Measurements from ENCODE around the gene RAMP1. TPM values are rescaled to one million over a fixed set of nuclear protein-coding genes. Genes with fewer than 3 reads are reported as not detected.

RAMP1 gene
- total RNA-seq, 2 experiments from 2014 or later: 1.0 to 1.4 TPM

- no peak for DNase-seq
- no peak for TF ChIP-seq CTCF (IDR thresholded peaks at IDR 0.05)
- intact Hi-C loops (cut with micrococcal nuclease): no loop called here
- peaks cover 10% of the 10 kb centered on the region for H3K4me1 Mint-ChIP-seq (ENCODE audit: low read depth)
- H3K9me3 Mint-ChIP-seq: no peaks in the 10 kb centered on the region
- H3K27me3 Mint-ChIP-seq: peaks cover 38% of the 10 kb centered on the region
- CTCF ChIA-PET: no interaction called here
- POLR2A ChIA-PET: no interaction called here
- H3K4me3 Mint-ChIP-seq: no peak overlapping the region
- no peaks in the 10 kb centered on the region for H3K36me3 Mint-ChIP-seq (ENCODE audit: low read depth)
- H3K27ac Mint-ChIP-seq: no peak overlapping the region
- ATAC-seq: no peak
These were observed 2.6 kb downstream of the RAMP1 start for GRCh38 chr2:237861875-237862527.

- no peak overlapping the region for H3K4me3 Mint-ChIP-seq
- ChIA-PET CTCF (no interaction called here), POLR2A (no interaction called here)
- no peaks in the 10 kb centered on the region for H3K36me3 Mint-ChIP-seq (ENCODE audit: low read depth)
- ATAC-seq (no peak), DNase-seq (no peak)
- H3K9me3 Mint-ChIP-seq: no peaks in the 10 kb centered on the region
- peaks cover 38% of the 10 kb centered on the region for H3K27me3 Mint-ChIP-seq
- no peak for TF ChIP-seq CTCF (IDR thresholded peaks at IDR 0.05)
- H3K4me1 Mint-ChIP-seq (ENCODE audit: low read depth): peaks cover 10% of the 10 kb centered on the region
- no peak overlapping the region for H3K27ac Mint-ChIP-seq
- intact Hi-C loops (cut with micrococcal nuclease): no loop called here
These were observed 3.1 kb downstream of the RAMP1 start for GRCh38 chr2:237862528-237862895.

GRCh38 chr2:237863102-237863511 is 3.7 kb downstream of the RAMP1 start:
- peaks cover 37% of the 10 kb centered on the region for H3K27me3 Mint-ChIP-seq
- ATAC-seq: no peak
- H3K27ac Mint-ChIP-seq: no peak overlapping the region
- no peaks in the 10 kb centered on the region for H3K36me3 Mint-ChIP-seq (ENCODE audit: low read depth)
- POLR2A ChIA-PET: no interaction called here
- DNase-seq: no peak
- intact Hi-C loops (cut with micrococcal nuclease): no loop called here
- H3K9me3 Mint-ChIP-seq: no peaks in the 10 kb centered on the region
- H3K4me1 Mint-ChIP-seq (ENCODE audit: low read depth): peaks cover 10% of the 10 kb centered on the region
- H3K4me3 Mint-ChIP-seq: no peak overlapping the region
- CTCF ChIA-PET: no interaction called here
- TF ChIP-seq CTCF (IDR thresholded peaks at IDR 0.05): no peak

DNA sequence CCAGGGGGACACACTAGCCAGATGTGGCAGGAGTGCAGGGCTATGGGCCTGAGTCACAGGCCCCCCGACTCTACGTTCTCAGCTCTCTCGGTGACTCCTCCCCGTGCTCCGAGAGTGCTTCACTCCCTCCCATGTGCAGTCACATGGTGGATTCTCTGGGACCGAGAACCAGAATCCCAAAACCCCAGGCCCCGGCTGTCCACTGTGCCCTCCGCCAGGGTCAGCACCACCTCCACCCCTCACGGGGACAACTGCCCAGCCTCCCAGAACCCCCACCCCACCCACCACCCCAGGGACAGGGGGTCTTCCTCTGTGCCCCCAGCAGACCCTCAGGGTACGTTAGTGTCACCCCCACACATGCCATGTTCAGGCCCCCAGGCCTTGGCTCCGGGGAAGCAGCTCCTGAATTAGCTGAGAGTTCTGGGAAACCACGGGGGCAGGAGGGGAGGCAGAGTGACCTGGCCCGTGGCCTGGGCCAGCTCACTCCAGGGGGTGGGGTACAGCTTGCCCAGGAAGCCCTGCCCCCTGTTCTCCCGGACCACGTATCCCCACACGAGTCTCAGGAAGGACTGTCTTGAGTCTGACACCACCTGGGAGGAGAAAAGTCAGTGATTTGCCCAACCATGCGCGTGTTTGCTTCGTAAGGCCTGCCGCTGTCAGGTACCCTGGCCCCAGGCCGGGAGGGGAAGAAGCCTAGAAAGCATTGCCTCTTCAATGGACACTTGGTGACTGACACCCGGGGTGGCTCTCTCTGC is 4.4 kb downstream of the RAMP1 start:
- Mint-ChIP-seq H3K4me1 (ENCODE audit: low read depth) (peaks cover 10% of the 10 kb centered on the region), H3K36me3 (ENCODE audit: low read depth) (no peaks in the 10 kb centered on the region), H3K4me3 (no peak overlapping the region), H3K9me3 (no peaks in the 10 kb centered on the region), H3K27ac (no peak overlapping the region), H3K27me3 (peaks cover 34% of the 10 kb centered on the region)
- intact Hi-C loops (cut with micrococcal nuclease): no loop called here
- DNase-seq: no peak
- no peak for TF ChIP-seq CTCF (IDR thresholded peaks at IDR 0.05)
- CTCF ChIA-PET: no interaction called here
- ATAC-seq: no peak
- POLR2A ChIA-PET: no interaction called here

DNA sequence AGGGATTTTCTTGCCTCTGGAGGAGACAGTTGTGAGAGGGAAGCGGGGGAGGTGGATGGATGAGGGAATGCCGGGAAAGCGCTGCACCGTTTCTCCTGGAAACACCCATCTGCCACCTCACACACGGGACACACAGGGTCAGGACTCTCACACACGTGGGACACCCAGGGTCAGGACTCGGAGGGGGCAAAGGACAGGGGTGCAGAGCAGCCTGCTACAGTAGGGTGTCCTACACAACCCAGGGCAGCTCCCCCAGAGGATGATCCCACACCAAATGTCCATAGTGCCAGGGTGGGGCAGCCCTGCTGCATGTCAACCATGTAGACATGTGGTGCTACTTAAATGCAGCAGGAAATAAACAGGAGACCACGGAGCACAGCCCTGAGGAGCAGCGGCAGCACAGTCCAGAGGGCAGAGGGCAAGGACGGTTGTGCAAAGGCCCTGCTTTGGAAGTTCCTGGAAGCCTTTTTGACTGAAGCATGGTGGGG is 5.1 kb downstream of the RAMP1 start:
- peaks cover 37% of the 10 kb centered on the region for H3K27me3 Mint-ChIP-seq
- intact Hi-C loops (cut with micrococcal nuclease): no loop called here
- CTCF ChIA-PET: no interaction called here

More for the DNA sequence above, 5.1 kb downstream of the RAMP1 start:
- Mint-ChIP-seq H3K27ac (no peak overlapping the region), H3K4me3 (no peak overlapping the region), H3K9me3 (no peaks in the 10 kb centered on the region), H3K36me3 (ENCODE audit: low read depth) (no peaks in the 10 kb centered on the region), H3K4me1 (ENCODE audit: low read depth) (peaks cover 14% of the 10 kb centered on the region)
- no peak for TF ChIP-seq CTCF (IDR thresholded peaks at IDR 0.05)
- ATAC-seq: no peak
- POLR2A ChIA-PET: no interaction called here
- DNase-seq: no peak
